RKO (cell line): ENCODE measurements around the gene RGSL1.

Experiments used
- DNase-seq: peaks from one replicate; pipeline ENCODE4 v3.0.0-alpha.2; 2016; ENCODE audit warnings: low spot score

Gene RGSL1

DNA sequence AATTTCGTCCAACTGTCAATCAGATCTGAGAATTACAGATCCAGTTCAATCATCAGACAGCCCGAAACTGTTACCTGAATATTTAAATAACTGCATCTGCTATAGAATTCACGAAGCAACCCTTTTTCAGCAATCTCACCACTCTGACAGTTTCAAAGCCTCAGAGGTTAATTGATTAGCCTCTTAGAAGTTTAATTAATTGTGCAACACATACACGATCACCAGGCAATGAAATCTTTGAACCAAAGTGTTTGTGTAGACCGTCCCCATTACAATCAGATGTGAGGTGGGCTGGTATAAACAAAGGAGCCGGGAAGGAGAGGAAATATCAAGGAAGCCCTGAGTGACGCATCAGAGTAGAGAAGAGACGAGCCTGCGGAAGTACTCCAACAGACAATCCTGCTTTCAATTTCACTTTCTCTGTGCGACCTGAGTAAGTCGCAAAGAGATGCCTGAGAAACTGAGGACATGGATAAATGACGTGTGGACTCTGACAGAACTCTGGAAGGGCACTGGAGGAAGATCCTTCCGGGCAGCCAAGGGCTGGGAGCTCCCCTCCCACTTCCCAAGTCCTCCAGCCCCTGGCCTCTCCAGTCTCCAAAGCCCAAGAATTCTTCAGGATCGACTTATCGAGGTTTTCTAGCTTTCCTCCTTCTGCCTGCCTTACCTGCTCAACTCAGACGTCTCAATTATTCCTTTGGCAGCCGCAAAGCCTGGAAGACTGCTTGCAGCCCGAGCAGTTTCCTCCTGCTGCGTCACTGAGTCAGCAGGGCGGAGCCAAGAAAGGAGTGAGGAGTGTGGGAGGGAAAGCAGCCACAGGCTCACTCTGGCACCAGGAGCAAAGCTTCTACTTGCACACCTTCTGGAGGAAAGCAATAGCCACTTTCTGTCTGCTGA, 138.8 kb downstream of the RGSL1 start, which contains the start of gene RNASEL:
Gene RNASEL (minus strand): TSS at position 757 of the 897 bp plus-strand sequence. CDS start 2,450 bp downstream, outside the sequence.
- peak; percentile 88 for DNase-seq

DNA sequence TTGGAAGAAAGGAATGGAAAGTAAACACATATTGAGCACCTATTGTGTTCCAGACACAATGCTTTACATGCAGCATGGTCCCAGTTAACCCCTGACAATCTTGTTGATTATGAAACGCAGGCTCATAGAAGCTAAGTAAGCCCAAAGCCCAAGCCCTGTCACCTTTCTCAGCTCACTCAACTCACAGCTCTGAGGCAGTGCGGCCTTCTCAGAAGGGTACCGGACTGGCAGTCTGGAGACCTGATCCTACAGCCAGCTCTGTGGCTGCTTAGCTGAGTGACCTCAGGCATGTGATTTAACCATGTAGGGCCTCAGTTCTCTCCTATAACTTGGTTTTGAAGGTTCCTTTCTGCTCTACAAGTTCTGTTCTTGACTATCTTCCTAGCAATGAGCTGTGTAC, 139.6 kb downstream of the RGSL1 start:
- DNase-seq, result no peak

DNA sequence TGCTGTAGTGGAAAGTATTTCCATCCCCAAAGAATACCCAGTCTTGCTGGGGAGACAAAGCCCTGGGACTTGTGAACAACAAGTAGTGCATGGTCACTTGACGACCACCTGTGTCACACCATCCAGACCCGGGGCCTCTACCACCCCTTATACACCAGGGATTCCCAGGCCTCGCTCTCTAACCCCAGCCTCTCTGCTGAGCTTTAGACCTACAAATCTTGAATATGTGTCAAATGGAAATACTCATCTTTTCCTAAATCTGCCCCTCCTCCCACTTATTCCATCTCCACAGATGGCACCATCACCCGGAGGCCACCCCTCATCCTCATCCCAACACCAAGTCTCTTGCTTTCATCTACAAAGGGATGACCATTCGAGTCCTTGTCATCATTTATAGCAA, 140.0 kb downstream of the RGSL1 start:
- no peak for DNase-seq

DNA sequence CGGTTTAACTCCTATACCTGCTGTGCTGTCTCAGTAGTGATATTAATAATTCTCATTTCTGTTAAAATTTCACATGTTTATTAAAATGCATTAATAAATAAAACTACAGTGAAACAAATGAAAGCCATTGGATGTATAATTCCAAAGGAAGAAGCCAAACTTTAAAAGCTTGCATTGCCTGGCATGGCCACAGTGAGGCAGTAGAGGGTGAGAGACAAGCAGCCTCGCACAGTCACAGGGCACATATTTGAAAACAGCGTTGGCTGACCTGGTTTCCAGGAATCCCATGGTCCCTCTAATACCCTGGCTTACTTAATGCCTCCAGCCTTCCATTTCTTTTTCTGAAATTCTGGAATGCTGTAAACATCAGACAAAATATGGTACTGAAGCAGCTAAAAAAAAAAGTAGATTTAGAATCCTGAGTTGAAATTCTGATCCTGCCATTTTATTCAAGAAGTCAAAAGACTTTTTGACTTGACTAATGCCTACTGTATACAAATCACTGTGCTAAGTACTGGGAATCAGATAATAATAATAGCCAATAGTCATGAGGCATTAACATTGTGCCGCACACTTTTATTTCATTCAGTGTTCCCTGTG, 145.8 kb downstream of the RGSL1 start:
- peak; percentile 64 for DNase-seq

DNA sequence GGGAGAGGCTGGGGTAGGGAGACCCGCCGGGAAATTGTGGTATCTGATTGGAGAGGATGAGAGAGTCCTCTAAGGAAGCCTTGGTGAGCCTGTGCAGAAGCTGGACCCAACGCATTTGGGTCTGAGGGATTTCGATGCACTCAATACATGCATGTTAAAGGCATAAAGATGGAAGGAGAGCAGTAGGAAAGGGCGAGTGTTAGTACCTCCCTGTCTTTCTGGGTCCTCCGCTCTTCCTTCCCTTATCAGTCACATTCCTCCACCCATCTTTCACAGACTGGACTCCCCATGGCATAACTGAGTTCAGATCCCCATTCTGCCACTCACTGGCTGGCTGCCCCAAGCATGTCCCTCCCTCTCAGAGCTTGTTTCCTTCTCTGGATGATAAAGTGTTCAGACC, 147.0 kb downstream of the RGSL1 start:
- DNase-seq, result no peak

DNA sequence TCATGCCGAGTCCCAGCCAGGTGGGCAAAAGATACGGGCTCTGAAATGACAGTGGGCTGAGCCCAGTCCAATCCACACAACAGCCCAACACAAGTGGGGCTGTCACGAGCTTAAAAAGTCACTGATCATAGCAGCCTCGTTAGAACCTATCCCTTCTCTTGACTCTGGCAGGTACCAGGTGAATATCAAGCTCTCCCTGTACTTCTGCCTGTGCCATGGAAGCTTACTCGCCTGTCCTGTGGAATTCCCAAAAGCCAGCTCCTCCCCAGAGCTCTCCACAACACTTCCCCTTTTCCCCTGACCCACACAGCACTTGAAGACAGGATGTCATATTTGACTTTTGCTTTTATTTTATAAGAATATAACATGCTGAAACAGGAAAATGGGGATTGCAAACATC, 148.3 kb downstream of the RGSL1 start:
- no peak for DNase-seq

DNA sequence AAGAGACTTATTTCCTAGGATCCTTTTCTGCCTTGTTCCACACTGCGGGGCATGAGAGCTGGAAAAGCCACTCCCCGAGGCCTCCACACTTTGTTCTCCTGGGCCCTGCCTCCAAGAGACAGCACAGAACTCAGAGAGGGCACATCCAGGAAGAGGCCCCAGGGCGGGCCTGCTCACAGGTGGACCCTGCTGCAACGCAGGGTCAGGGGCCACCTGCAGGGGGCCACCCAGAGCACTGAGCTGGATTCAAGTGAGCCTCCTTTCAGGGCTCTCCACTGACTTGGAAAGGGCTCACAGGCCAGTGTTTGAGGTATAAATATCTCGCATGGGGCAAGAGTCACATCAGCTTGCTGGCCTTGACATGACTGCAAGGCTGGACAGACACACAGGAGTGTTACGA, 149.4 kb downstream of the RGSL1 start:
- no peak for DNase-seq

DNA sequence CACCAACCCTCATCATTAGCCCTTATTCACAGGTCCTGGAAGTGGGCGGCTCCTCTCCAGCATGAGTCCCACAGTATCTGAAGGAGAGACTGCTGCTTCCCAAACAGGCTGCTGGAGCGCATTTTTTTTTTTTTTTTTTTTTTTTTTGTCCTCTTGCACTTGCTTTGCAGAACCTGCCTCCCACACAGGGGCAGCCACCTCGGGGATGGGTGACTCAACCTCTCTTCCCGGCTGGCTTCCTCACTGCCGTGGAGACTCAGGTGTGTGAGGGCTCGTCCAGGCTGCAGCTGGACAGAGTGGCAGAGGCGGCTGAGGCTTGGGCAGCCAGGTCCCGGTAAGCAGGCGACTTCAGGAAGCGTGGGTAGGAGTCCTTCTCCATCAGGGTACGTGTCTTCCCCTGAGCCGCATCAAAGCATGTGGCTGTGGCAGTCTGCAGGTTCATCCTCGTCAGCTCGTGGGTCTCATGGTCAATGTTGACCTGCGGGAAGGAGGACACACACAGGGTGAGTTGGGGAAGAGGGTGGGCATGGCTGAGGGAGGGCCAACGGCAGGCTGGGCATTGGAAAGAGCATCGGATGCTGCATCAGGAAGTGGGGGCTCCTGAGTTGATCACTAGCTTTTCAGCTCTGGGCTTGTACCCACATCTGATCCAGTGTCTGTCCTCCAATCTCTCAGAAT, 150.2 kb downstream of the RGSL1 start:
- no peak for DNase-seq

DNA sequence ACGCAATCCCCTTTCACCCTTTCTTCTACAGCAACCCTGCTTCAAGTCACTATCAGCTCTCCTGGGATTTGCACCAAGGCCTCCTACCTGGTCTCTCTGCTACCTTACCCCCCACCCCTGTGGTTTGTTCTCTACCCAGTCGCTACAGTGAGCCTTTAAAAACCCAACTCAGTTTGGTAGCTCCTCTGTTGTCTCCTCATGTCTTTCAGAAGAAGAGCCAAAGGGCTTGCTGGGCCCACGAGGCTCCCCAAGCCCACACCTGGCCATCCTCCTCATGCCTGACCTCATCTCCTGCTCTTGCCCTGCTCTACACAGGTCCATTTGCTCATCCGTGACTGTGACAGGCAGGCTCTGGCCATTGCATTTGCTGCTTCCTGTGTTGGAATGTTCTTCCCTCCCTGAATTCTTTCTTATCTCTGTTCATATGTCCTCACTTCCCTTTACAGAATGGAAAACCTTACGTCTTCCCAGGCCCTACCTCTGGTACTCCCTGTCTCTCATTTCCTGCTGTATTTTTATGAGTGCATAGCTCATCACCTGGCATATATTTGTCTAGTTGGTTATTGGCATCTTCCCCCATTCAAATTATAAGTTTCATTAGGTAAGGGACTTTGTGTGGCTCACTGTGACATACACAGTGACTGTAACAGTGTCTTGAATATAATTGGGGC, 150.9 kb downstream of the RGSL1 start:
- no peak for DNase-seq

DNA sequence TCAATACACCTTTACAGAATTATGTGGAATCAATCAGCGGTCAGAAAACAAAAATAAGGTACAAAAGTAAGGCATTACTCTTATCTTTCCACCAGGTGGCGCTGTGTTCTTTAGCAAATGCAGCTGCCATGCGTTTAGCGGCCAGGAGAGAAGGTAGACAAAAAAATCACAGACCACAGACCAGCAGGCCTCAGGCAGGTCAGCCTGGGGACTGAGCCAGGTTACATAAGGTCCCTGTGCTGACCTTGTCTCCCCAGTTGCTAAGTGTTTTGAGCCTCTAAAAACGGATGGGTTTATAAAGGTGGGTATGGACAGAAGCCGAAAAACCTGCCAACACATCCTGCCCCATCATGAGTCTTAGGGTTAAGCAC, 151.5 kb downstream of the RGSL1 start:
- peak; percentile 85 for DNase-seq

DNA sequence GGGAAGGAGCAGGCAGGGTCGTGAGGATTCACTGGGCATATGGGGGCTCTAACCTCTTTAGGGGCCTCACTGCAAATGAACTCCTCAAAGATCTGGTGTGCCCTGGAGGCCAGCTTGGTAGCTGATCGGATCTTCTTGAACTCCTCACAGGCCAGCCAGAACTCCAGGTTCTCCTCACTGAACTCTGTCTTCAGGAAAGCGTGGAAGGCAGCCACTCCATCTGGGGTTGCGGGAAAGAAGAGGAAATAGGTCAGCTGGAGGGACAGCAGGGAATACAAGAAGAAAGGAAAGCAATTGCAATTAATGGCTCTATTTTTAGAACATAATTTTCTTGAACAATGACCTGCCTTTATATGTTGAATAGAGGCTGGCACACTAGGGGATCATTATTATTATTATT, 152.0 kb downstream of the RGSL1 start:
- no peak for DNase-seq

DNA sequence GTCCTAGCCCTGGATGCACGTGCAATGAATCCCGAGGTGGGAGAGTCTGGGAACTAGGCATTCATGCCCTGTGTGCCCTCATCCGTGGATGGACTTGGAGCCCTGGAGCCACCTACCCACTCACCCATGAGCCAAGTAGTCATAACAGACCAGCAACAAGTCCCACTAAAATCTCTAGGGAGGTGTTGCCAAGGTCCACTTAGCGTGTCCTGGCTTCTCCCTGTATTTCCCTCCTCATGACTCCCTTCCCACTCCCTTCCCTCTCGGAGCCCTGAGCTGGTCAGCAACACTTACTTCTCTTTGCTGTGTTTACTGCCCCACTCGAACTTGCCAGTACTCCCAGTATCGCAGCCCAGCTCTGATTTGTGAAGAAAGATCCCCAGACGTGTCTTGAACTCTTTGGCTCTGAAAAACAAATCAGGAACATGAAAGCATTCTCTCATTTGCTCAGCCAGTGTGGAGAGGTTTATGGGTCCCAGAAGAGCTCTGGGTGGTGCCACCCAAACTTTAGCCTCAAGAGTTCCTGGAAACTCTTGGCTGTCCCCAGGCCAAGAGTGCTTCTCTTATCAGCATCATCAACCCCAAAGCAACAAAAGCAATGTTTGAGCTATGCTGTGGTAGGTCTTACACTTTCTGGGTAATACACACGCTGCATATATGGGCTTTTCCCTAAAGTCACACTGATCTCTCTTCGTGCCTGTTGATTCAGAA, 153.1 kb downstream of the RGSL1 start:
- peak; percentile 37 for DNase-seq

DNA sequence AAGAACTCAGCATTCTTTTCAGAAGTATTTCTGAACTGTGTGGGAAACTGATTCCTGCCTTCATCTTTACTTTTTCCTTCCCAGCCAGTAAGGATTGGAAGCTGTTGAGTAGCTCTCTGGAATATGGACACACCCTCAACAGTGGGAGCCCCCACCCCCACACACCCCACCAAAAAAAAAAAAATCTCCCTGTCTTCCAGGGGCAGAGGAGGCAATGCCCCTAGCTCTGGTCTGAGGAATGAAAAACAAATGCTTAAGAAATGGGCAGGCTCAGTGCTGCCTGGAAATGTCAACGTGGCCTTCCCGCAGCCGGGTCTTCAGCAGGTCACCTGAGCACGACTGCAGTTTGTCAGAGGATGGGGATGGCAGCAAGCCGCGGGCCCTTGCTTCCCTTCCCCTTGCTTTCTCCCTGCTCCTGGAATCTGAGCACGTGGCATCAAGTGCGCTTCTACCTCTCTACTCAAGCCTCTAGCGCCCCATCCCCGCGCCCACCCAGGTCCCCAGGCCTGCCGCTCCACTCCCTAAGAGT, 153.8 kb downstream of the RGSL1 start:
- peak; percentile 45 for DNase-seq

DNA sequence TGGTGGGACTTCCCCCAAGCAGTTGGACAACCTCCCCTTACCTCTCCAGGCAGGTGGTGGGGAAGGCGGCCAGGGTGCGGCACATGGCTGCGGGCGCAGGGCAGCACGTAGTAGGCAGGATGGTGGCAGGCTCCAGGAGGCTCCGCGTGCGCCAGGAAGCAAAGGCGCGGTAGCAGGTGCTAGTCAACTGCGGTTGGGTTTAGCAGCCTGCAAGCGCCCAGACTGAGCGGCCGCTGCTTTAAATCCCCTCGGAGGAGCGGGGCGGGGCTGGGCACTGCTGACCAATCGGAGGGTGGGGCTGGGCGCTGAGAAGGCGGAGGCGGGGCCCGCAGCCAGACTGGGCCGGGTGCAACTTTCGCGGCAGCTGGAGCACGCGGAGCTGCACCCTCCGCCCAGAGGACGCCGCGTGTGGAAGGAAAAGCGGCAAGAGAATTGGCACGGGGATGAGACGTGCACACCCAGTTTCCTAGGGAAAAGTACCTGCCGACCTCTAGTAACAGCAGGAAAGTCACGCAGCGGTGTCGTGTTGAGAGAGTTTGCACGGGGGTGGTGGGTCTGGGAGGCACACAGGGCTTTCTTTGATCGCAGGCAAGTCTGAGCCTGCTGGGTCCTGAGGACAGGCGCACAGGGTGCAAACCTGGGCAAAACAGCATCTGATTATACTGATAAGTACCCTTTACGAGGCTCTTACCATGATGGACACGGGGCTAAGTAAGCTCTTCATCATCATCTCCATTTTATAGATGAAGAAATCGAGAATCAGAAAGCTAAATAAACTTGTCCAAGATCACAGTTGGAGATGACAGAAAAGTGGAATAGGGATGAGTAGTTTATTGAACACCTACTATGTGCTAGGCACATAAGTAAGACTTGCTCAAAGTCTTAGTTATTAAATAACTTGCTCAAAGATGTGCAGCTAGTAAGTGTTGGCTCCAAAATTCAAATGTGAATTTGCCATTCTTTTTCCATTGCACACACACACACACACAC, 154.5 kb downstream of the RGSL1 start, which contains the start of gene RGS16:
Gene RGS16 (minus strand): TSS at position 215 of the 990 bp plus-strand sequence. CDS start 130 bp downstream, at position 85.
- peak; percentile 90 for DNase-seq

DNA sequence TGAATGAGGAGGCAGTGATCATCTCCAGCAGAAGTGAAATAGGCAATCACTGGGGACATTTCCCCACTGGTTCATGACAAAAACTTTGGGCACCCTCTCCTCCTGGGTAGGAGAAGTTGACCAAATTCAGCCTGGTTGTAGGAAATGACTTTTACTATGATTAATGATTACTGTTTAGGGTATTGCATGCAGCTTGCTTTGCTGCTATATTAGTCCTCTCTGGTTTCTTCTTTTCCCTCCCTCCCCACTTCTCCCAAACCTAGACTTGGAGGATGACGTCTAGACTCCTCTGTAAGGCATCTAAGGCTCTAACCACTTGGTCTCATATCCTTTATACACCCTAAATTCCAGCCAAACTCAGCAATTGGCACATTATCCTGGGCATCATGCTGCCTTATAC, 157.6 kb downstream of the RGSL1 start:
- DNase-seq, result no peak

DNA sequence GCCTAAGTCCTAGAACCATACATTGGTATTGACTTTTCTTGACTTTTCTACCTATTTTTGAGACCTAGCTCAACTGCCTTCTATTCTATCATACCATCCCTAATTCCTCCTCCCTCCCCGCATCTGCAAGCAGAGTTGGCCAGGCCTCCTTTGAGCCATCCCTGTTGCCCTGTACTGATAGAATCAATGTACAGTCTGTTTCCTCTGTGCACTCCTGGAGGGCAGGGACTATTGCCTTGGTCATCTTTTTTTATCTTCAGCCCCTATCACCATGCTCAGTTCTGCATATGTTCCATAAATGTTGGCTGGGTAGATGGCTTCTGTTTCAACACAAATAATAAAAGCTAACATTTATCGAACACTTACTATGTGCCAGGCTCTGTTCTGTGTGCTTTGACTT, 158.3 kb downstream of the RGSL1 start:
- DNase-seq, result no peak

DNA sequence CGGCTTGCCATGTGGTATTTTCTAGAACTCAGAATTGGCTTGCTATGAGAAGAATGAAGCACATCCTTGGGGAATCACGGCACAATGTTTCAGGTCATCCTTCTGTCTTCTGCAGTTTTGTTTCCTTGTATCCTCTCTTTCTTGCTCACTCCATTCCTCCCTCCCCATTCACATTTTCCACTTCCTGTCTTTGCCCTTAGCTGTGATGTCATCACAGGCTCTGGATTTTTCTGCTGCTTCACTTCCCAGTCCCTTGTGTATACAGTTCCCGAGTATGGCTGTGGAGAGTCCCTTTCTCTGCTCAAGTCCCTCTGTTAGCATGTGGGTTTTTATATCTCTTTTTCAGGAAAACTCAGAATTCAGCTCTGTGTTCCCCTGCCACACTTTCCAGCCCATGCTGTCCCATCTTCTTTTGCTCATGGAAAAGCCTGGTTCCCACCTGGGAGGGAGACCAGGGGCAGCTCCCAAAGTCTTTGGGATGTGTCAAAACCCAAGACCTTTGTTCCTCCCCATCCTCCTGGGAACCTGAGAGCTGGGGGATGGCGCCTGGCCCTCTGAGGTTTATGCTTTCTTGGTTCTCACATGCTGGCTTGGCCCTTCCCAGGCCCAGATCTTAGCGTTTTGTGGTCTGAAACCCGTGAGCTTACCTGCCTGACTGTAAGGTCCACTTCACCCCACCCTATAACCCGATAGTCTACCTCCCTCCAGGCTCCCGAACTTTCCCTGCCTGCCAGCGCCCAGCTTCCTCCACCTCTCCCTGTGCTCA, 159.1 kb downstream of the RGSL1 start:
- DNase-seq, result no peak
